ENCODE measurements around the gene SMYD2.

- TF ChIP-seq CTCF (IDR thresholded peaks at IDR 0.05 in 2 of 3, conservative IDR thresholded peaks at IDR 0.05 in 1 of 3; ENCODE audit: borderline replicate concordance in 1 of 3, insufficient read depth in 1 of 3, low read depth in 2 of 3, low read length in 2 of 3) = peak; percentile 84 to 91 (median 87)
- no peak for TF ChIP-seq POLR2A (IDR thresholded peaks at IDR 0.05; ENCODE audit: borderline replicate concordance, extremely low read depth, insufficient read depth, insufficient read length)
- no peak for TF ChIP-seq REST (IDR thresholded peaks at IDR 0.05; ENCODE audit: low read depth)
- no peak for TF ChIP-seq YY1 (IDR thresholded peaks at IDR 0.05; ENCODE audit: extremely low read depth, insufficient replicate concordance, low read depth, low read length)
- TF ChIP-seq SIN3A (IDR thresholded peaks at IDR 0.05; ENCODE audit: low read depth) = no peak
- no peak for TF ChIP-seq FOSL1 (IDR thresholded peaks at IDR 0.05; ENCODE audit: low read depth)
- no peak for TF ChIP-seq CEBPB (IDR thresholded peaks at IDR 0.05; ENCODE audit: low read depth)
- no peak for TF ChIP-seq SP1 (IDR thresholded peaks at IDR 0.05; ENCODE audit: low read depth)
- TF ChIP-seq RAD21 (IDR thresholded peaks at IDR 0.05; ENCODE audit: low read depth) = peak; percentile 97
- TF ChIP-seq MAX (IDR thresholded peaks at IDR 0.05) = no peak
- no peak for TF ChIP-seq POLR2AphosphoS5 (IDR thresholded peaks at IDR 0.05; ENCODE audit: low read depth, low read length)
- TF ChIP-seq EZH2phosphoT487 (IDR thresholded peaks at IDR 0.05; ENCODE audit: borderline replicate concordance) = no peak
Observed at GRCh38 chr1:214328770-214329469, 48.0 kb downstream of the SMYD2 start.
